Hematopoietic multipotent progenitor cell treated with erythropoietin and hydrocortisone succinate and interleukin-3 and kit ligand, for 4 days (in vitro differentiated cells): ENCODE measurements around the gene NR5A1.

Experiments
- DNase-seq: peaks from one replicate; pipeline ENCODE4 v3.0.0-alpha.2; 2015

Gene NR5A1

GRCh38 chr9:124437086-124437485 lies 70.1 kb downstream of the NR5A1 start:
- no peak for DNase-seq

- no peak for DNase-seq
These were observed 70.9 kb downstream of the NR5A1 start for GRCh38 chr9:124436320-124436719.
